Measurements from ENCODE around the gene NDUFS2. TPM values are rescaled to one million over a fixed set of nuclear protein-coding genes. Genes with fewer than 3 reads are reported as not detected.

The NDUFS2 gene
- total RNA-seq, 1 donor from 2014 or later, result 131 TPM

Other genes with a start within 250 kb of the NDUFS2 start
- 0.26 TPM in 1 of 2 replicates, not detected in the other for gene ITLN2, start 247.6 kb upstream of the NDUFS2 start, total RNA-seq
- 269 and 280 TPM in 2 replicates for gene F11R, start 181.2 kb upstream of the NDUFS2 start, total RNA-seq
- 55.5 and 87.1 TPM in 2 replicates for gene TSTD1, start 163.4 kb upstream of the NDUFS2 start, total RNA-seq
- 58.4 and 70.2 TPM in 2 replicates for gene USF1, start 156.4 kb upstream of the NDUFS2 start, total RNA-seq
- gene ARHGAP30, start 132.5 kb upstream of the NDUFS2 start, total RNA-seq, result 1.3 and 3.1 TPM in 2 replicates
- gene NECTIN4, start 112.8 kb upstream of the NDUFS2 start, total RNA-seq, result 108 and 200 TPM in 2 replicates
- gene KLHDC9, start 104.0 kb upstream of the NDUFS2 start, total RNA-seq, result 1.3 and 5.0 TPM in 2 replicates
- 204 and 224 TPM in 2 replicates for gene PFDN2, start 84.3 kb upstream of the NDUFS2 start, total RNA-seq
- gene NIT1, start 84.3 kb upstream of the NDUFS2 start, total RNA-seq, result 40.5 and 58.2 TPM in 2 replicates
- gene DEDD, start 69.7 kb upstream of the NDUFS2 start, total RNA-seq, result 26.9 and 31.9 TPM in 2 replicates
- 93.5 and 94.3 TPM in 2 replicates for gene UFC1, start 48.4 kb upstream of the NDUFS2 start, total RNA-seq
- gene USP21, start 42.9 kb upstream of the NDUFS2 start, total RNA-seq, result 3.9 and 4.7 TPM in 2 replicates
- 10.0 and 11.0 TPM in 2 replicates for gene PPOX, start 35.9 kb upstream of the NDUFS2 start, total RNA-seq
- gene B4GALT3, start 24.9 kb upstream of the NDUFS2 start, total RNA-seq, result 11.5 and 12.9 TPM in 2 replicates
- gene ADAMTS4, start 3.3 kb upstream of the NDUFS2 start, total RNA-seq, result under 0.01 TPM in 1 of 2 replicates, not detected in the other
- 0.26 TPM in 2 replicates for gene FCER1G, start 12.9 kb downstream of the NDUFS2 start, total RNA-seq
- not detected in 2 replicates for gene APOA2, start 21.3 kb downstream of the NDUFS2 start, total RNA-seq
- gene TOMM40L, start 23.7 kb downstream of the NDUFS2 start, total RNA-seq, result 7.8 and 10.8 TPM in 2 replicates
- gene NR1I3, start 35.8 kb downstream of the NDUFS2 start, total RNA-seq, result not detected in 2 replicates
- 0.26 and 3.5 TPM in 2 replicates for gene PCP4L1, start 56.4 kb downstream of the NDUFS2 start, total RNA-seq
- gene MPZ, start 107.6 kb downstream of the NDUFS2 start, total RNA-seq, result under 0.01 and 0.13 TPM in 2 replicates
- gene SDHC, start 112.0 kb downstream of the NDUFS2 start, total RNA-seq, result 14.8 and 15.0 TPM in 2 replicates
- not detected in 2 replicates for gene CFAP126, start 165.5 kb downstream of the NDUFS2 start, total RNA-seq

Data from bronchial epithelial cell (primary cell).